B cell (primary cell): ENCODE results near the gene DDOST.

Source experiments
- CTCF ChIP-seq: fragments of 200-600 bp; IDR thresholded peaks from one replicate; pipeline ENCODE4 v1.8.0; 2022; ENCODE audit warnings: antibody characterized with exemption, mild to moderate bottlenecking
- EZH2 ChIP-seq: IDR thresholded peaks from 2 replicates; pipeline ENCODE4 v1.6.1; 2012; ENCODE audit warnings: borderline replicate concordance, low read depth, mild to moderate bottlenecking, moderate library complexity, low read length; ENCODE audit not compliant: insufficient read depth, poor library complexity, severe bottlenecking

- TF ChIP-seq CTCF: no peak
- TF ChIP-seq EZH2: no peak
Observed at GRCh38 chr1:20663969-20664715, 3.0 kb upstream of the DDOST start.
